ENCODE data around the gene GPR65.

The GPR65 gene, protein sequence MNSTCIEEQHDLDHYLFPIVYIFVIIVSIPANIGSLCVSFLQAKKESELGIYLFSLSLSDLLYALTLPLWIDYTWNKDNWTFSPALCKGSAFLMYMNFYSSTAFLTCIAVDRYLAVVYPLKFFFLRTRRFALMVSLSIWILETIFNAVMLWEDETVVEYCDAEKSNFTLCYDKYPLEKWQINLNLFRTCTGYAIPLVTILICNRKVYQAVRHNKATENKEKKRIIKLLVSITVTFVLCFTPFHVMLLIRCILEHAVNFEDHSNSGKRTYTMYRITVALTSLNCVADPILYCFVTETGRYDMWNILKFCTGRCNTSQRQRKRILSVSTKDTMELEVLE

DNA sequence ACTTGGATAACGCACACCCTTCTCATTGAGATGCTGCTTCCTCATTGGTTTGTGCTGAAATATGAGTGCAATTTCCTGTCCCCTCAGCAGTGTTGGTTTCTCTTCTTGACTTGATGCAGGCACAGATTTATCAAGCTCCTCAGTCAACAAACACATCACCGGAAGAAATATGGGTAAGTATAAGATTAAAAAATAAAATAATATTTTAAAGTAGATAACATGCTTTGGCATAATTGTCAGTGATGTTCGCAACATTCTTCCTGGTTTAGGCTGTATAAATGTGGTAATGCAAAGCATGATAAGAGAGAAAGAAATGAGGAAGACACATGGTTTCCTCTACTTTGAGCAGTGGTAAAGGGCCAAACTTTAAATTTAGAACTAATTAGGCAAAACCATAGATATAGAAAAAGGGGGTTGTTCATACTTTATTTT lies at the start of gene GPR65:
Gene GPR65 (plus strand): TSS at position 86 of the 432 bp plus-strand sequence. CDS start 5,713 bp downstream, outside the sequence.
- peak; percentile 59 for DNase-seq

DNA sequence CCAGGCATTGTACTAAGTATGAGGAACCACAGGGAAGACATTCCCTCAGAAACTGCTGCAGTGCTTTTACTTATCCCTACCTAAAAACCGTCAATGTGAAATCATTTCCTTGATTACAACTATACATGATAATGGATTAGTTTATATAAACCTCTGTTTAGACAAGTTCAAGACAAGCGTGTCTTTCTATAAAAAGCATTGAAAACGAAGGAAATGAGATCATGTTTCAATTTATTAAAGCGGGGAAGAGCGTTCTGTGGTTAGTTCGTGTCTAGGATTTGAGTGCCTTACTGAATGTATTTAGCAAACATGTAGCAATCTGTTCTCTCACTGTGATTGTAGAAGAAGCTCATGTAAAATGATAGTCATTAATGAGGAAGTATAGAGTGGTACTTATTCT lies 49.4 kb upstream of the GPR65 start:
- no peak for DNase-seq

DNA sequence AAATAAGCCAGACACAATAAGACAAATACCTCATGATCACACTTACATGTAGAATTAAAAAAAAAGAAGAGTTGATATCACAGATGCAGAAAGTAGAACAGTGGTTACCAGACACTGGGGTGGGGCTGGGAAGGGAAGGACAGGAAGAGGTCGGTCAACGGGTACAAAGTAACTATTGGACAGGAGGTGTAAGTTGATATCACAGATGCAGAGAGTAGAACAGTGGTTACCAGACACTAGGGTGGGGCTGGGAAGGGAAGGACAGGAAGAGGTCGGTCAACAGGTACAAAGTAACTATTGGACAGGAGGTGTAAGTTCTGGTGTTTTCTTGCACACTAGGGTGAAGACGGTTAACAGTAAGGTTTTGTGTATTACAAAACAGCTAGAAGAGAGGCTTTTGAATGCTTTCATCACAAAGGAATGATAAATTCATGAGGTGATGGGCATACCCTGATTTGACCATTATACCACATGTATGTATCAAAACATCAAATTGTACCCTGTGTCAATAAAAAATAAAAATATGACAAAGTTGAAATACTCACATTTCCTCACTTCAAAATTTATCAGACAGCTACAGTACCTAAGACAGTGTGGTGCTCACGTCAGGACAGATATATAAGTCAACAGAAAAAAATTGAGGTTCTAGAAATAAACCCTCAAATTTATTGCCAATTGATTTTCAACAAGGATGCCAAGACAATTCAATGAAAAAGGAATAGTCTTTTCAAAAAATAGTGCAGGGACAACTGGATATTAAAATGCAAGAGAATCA lies 44.7 kb upstream of the GPR65 start:
- DNase-seq, result peak; percentile 42

DNA sequence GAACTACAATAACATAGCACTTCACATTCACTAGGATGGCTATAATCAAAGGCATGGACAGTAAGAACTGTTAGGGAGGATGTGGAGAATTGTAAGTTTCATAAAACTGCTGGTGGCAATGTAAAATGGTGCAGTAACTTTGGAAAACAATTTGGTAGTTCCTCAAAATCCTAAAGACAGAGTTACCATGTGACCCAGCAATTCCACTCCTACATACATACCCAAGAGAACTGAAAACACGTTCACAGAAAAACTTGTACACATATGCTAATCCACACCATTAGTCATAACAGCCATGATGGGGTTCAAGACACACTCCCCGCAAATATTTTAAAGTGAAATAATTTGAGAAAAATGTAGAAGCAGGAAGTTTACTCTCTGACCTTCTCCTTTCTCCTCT lies 43.7 kb upstream of the GPR65 start:
- no peak for DNase-seq

DNA sequence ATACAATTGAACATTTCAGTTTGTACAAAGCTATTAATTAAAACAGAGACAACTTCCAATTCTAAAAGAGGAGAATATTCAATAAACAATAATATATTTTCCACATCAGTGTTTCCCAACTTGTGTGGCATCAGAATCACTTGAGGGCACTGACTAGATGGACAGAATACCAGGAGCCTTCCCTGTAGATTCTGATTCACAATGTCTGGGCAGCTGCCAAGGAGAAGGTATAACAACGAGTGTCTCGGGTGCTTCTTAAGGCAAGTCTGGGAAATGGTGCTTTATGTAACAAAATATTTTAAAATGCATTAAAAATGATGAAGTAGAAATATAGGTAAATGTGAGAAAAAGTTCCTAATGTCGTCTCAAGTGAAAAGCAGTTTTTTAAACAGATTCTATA lies 38.1 kb upstream of the GPR65 start:
- DNase-seq, result no peak

DNA sequence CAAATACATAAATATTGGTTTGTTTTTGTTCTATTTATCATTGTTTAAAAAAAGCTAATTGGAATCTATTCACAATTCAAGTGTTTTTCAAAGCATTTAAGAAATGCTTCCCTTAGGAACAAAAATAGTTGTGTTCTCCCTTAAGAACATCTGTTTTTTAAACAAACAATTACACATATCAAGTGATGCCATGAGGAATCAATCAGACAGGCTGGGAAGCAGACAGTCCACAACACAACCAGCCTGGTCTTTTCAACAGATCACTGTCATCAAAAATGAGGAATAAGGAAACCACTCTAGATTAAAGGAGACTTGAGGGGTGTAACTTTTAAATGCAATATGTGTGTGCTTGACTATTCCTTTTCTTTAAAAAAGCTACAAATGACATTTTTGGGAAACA lies 37.4 kb upstream of the GPR65 start:
- no peak for DNase-seq

DNA sequence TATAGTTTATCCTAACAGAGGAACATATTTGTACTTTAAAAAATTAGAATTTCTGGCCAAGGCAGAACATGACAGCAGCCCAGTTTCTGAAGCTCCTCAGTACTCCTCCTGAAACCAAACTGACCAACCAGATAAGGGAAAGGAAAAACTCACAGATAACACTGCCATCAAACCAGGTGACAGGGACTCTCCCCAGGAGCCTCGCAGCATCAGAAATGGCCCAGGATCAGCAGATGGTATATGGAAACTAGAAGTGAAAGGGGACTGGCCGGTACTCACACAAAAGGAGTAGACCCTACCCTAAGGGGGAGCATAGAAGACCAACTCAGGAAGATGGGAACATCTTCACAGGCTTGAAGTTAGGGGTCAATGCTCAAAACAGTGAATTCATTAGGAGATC lies 33.9 kb upstream of the GPR65 start:
- DNase-seq, result no peak

DNA sequence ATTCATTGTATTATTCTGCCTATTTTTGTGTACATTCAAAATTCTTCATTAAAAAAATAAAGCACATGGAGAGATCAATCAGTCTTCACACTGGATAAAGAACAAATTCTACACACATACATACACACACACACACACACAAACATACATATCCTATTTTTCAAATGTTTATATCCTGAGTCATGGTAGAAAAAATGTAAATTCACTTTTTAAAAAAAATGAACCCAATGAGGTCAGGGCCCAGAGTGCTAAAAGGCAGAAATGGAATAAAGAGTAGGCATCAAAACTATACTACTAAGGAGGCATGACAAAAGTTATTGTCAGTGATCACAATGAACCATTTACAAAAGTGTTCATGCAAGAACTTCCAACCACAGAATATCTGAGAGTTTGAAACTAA lies 29.3 kb upstream of the GPR65 start:
- no peak for DNase-seq

DNA sequence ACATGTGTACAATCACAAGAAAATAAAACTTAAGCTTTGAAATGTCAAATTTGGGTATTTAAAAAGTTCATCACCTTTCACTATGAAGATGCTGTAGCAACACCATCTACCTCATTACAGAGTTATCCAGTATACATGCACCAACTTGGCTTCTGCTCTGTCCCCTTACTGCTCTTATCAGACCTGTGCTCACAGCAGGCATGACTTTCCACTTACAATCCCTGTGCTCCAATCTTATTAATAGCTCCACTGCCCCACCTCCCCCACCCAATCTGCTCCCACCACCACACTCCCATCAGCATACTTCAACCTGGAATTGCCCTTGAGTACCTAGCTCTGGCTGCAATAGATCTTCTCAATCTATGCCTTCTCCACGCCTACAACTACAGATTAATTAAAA lies 25.2 kb upstream of the GPR65 start:
- DNase-seq, result no peak

DNA sequence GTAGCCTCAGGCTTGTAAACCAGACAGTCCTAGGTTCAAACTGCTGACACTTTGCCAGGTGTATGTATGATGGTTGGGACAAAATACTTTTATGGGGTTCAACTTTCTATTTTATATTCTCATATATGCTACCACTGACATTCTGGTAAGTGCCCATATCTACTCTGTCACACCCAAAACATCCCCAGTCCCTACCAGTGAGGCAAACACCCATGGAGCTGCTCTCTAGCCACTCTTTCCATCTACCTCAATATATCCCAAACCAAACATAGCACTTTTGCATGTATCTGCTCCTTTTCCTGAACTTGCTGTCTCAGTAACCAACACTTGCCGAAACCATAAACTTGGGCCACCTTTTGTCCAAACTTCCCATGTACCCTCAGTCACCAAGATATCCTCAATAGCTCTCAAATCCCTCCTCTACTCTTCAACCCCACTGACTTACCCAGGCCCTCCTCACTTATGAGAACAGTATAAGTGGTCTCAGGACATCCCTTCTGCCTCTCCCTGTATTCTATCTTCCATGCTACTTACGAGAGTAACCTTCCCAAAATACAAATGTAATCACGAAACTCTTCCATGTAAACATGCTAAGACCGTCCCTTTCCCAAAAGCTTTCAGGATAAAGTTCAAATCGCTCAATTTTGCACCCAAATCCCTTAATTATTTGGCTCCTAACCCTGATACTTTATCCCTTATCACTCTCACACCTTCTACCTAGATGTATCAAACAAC lies 15.5 kb upstream of the GPR65 start:
- DNase-seq, result no peak

DNA sequence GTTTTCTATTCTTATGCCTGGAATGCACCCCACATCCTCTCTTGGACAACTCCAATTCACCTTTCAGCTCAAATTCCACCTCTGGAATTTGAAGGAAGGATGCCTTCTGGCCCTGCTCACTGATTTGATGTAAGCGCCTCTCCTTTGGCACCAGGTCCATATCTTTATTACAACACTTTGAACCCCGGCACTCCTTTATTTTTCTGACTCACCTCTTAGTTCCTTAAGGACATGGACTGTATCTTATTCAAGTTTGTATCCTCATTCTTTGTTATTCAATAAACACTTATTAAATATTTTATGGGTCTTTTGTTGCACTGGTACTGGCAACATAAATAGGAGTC lies 15.0 kb upstream of the GPR65 start:
- no peak for DNase-seq

DNA sequence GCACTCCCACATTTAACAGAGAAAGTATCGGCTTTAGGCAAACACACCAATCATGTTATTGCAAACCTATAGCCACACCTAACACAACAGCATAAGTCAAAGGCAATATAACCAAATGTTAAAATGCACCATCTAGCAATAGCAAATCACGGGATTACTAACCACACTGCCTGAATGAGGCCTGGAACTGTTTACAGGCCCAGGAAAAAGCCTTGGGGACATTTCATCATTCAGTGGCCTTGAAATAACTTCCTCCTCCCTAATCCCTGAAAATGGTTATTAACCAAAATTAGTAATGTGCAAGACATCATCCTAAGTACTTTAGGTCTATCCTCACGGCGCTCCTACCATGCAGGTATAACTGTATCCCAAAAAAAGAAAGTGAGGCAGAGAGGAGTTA lies 14.3 kb upstream of the GPR65 start:
- DNase-seq, result no peak

DNA sequence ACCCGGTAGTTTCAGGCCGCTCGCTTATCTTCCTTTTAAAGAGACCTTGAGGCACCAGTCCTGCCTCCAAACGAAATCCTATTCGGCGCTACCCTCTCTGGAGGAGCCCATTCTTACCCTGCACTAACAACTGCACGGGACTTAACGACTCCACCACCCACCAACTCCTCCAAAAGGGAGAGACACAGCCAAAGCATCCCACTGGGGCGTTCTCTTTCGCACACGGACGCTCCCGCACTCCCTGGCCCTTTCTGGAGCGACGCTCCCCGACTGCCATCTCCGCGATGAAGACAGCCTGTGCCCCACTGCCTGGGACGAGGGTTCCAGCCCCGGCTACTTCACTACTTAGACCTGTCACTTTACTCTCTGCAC lies 12.6 kb upstream of the GPR65 start:
- no peak for DNase-seq

DNA sequence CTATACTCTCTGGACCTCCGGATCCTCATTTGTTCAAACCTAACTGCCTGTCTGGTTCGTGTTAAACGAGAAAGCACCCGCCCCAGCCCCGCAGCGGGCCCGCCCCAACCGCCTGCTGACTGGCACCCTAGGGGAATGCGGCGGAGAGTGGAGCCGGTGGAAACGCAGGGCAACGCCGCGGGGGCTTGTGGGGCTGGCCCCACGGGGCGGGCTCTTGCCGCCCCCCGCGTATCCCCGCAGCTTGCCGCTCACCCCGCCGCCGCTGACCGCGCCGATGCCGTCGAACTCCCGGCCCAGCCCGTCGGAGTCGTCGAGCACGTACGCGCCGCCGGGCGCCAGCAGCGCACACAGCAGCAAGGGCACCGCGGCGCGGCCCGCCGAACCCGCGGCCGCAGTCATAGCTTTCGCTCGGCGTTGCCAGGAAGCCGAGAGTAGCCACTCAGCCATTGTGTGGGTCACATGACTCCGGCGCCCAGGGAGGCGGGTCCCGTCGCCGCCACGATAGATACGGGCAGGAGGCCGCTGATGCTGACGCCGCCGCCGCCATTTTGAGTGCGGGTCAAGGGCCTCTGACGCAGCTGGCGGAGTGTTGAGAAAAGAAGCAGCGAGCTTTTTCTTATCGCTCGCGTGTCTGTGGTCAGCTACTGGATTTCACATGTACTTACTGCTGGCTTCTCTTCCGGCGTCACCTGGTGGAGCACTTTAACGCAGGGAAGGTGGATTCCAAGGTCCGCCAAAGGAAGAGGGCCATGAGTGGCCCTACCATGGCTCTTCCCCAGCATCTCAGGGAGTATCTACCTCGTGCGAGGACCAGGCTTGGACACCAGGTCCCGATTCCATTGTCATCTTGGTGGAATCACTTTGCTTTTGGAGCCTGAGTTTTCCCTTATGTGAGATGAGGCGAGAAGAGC lies 12.0 kb upstream of the GPR65 start, which contains the start of gene GALC:
Gene GALC (minus strand): TSS at position 465 of the 911 bp plus-strand sequence. CDS start 18 bp downstream, at position 447.
- peak; percentile 97 for DNase-seq

DNA sequence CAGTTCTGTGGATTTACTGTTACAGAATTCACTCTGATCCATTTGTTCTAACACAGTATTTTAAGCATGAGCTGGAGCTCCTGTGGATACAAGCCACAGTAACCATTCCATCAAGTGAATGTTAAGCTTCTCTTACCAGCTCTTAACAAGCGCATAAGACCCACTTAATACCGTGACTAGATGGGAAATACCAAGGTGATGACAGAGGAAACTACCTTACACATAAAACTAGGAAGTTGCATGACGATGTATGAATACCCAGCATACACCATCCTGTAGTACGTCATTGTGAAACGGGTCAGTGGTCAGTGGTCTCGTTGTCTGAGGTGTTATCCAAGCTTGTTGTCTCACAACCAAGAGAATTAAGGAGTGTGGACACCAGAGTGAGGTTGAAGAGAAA lies 10.0 kb upstream of the GPR65 start:
- peak; percentile 77 for DNase-seq

DNA sequence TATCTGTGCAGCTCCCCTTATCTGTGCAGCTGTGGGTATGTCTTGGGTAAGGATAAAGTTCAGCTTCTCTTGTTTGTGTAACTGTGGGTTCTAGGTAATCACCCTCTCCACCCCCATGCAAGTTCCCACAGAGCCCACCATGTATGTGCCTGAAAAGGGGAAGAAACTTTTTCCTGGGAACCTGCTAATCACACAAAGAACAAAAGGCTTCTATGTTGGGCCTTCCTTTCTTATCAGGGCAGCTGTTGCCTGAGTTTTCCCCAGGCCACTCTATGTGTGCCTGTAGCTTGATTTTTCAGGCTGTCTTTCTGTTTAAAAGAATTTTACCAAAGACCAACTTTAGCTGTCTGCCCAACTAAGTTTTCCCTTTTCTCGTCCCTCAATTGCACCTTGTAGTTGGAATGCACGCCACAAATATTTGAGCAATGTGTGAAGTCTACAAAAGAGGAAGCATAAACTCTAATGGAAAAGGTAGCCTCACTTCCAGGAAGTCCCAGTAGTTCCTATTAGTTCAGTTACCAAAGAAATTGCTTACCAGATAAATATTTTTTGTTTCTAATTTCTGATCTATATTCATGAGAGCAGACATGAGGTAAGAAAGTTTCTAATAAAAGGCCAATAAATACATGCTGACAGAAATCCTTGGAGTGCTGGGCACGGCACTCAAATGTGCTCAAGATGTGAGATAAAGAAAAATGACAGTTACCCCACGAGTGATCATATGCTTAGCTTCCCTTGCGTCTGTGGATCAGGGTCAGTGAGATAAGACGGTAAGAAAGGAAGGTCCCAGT lies 9.2 kb upstream of the GPR65 start:
- DNase-seq, result peak; percentile 19

DNA sequence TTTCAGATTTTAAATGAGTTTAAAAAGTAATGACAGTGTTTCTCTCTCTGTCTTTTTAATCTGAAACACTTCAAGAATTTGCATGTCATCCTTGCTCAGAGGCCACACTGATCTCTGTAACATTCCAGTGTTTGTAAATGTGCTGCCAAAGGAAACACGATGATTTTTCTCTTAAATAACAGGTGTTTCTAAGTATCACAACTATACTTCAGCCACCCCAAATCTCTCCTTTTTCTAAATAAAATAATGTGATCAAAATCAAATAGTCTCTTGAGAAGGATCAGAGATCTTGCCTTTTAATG lies 8.7 kb upstream of the GPR65 start:
- DNase-seq, result no peak

DNA sequence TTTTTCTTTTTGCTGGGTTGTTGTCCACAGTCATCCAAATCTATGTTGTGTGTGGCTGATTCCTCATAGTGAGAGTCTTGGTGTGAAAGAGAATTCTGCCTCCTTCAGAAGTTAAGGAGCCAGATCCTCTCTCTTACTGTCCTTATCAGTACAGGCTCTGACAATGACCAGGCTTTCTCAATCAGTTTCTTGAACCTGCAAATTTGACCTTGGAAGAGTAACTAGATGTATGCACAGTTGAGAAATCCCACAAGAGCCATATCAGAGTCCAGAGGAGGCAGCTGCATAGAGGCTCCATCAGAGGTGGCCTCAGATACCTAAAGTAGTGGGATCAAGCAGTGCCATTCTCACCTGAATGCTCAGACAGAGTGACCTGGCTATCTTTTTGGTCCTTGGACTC lies 6.5 kb upstream of the GPR65 start:
- no peak for DNase-seq

DNA sequence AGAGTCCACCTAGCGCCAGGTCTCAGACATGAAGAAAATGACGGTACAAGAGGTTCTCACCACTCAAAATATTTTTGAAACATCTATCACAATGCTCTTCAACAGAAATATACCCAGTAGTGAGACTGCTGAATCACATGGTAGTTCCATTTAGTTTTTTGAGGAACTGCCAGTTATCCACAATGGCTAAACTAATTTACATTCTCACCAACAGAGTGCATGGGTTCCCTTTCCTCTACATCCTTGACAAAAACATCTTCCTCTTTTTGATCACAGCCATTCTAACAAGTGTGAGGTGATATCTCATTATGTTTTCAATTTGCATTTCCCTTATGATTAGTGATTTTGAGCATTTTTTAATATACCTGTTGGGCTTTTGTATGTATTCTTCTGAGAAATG lies 5.7 kb upstream of the GPR65 start:
- DNase-seq, result no peak

DNA sequence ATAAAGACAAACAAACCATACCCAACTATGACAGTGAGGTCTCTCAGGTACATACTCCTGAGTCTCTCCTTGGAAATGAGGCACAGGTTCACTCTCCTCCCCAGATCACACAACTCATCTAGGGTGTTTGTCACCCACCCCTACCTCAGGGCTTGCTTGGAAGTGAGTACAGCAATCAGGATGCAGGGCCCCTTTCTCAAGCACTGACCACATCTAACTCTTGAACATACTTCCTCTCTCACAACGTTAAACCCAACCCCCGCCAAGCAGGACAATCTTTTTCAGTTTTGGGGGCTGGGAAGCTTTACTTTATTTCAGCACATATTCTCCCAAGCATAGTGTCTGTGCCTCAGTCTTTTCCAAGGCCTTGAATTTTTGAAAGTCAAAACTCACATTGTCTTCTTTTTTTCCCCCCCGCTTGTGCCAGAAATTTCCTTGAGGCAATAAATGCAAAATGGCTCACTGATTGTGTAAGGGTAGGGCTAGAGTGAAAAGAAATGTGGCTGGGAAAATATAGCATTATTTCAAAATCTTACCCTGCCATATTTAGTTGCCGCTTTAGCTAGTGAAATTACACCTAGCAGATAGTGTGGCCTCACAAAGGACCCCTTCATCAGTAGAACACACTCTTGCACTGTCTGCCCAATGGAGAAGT lies 2.4 kb upstream of the GPR65 start:
- DNase-seq, result peak; percentile 35

DNA sequence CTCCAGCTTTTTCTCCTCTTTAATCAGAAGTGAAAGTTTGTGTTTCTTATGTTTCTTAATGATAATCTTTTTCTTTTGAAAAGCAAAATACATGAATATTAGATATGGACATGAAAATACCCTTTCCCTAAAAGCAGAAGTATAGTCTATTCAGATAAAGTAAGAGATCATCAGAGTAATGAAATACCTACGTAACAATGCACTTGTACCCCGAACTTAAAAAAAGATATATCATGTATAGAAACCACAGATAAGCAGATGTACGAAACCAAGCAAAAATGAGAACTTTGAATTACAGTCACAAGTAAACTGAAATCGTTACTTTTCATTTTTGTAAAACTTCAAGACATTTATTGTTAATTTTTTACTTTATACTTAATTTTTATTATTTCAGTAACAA lies 1.5 kb upstream of the GPR65 start:
- DNase-seq, result no peak
